OCI-LY3 (cell line): Measurements from ENCODE around the gene PPDPF.
"Not testable (repeated sequence)": the region's sequence is repeated elsewhere in the genome, so short reads cannot be mapped to it uniquely, and the experiment has no call there.

Source experiments
- H2AFZ ChIP-seq: fragments of 200-600, 300-600 bp; shearing (Covaris generic); 2 replicates; pipeline ENCODE4 v1.6.0; 2014; ENCODE audit warnings: antibody characterized with exemption, low read depth, low read length
- H3K27ac ChIP-seq: fragments of 200-600, 300-600 bp; sonication (generic); 2 replicates; pipeline ENCODE4 v1.5.1; 2014; ENCODE audit warnings: mild to moderate bottlenecking, low read length, moderate library complexity, mixed read lengths
- H3K27me3 ChIP-seq: fragments of 200-600, 300-600 bp; sonication (generic); 2 replicates; pipeline ENCODE4 v1.6.1; 2014; ENCODE audit warnings: low read depth, low read length, mixed read lengths
- H3K36me3 ChIP-seq: fragments of 200-600, 300-600 bp; sonication (generic); replicated peaks from 2 replicates; pipeline ENCODE3; 2014; ENCODE audit warnings: low read depth, low read length, mixed read lengths
- H3K4me1 ChIP-seq: fragments of 300-600, 200-600 bp; sonication (generic); 2 replicates; pipeline ENCODE4 v1.6.1; 2014; ENCODE audit warnings: low read length, mixed read lengths
- H3K4me2 ChIP-seq: fragments of 200-600, 300-600 bp; sonication (generic); 2 replicates; pipeline ENCODE4 v1.6.1; 2014; ENCODE audit warnings: low read length, mixed read lengths
- H3K4me3 ChIP-seq: fragments of 300-600, 200-600 bp; sonication (generic); 2 replicates; pipeline ENCODE4 v1.5.1; 2014; ENCODE audit warnings: antibody characterized with exemption, mild to moderate bottlenecking, low read length, moderate library complexity
- H3K79me2 ChIP-seq: fragments of 300-600, 200-600 bp; shearing (Covaris generic); 2 replicates; pipeline ENCODE4 v1.6.1; 2014; ENCODE audit warnings: mild to moderate bottlenecking, low read length, mixed read lengths
- H3K9ac ChIP-seq: fragments of 300-600, 200-600 bp; shearing (Covaris generic); 2 replicates; pipeline ENCODE4 v1.6.0; 2014; ENCODE audit warnings: mild to moderate bottlenecking, low read length, moderate library complexity
- H3K9me3 ChIP-seq: fragments of 200-600, 300-600 bp; shearing (Covaris generic); 2 replicates; pipeline ENCODE4 v1.6.1; 2014; ENCODE audit warnings: low read length, mixed read lengths; ENCODE audit not compliant: insufficient read depth
- H4K20me1 ChIP-seq: fragments of 200-600, 300-600 bp; sonication (generic); 2 replicates; pipeline ENCODE4 v1.6.1; 2016; ENCODE audit warnings: low read length, mixed read lengths; ENCODE audit not compliant: insufficient read depth
- CTCF ChIP-seq: fragments of 200-600, 300-600 bp; sonication (generic); IDR thresholded peaks from 2 replicates; pipeline ENCODE4 v1.5.1; 2014; ENCODE audit warnings: antibody characterized with exemption, low read length, low read depth
- EZH2phosphoT487 ChIP-seq: fragments of 200-600 bp; shearing (Covaris generic); IDR thresholded peaks from 2 replicates; pipeline ENCODE4 v1.6.1; 2018; ENCODE audit warnings: antibody characterized with exemption, mixed run types, low read depth

The PPDPF gene

GRCh38 chr20:63477061-63477616, 43.4 kb upstream of the PPDPF start:
- Histone ChIP-seq H3K9ac (no peak overlapping the region), H3K79me2 (no peaks in the 10 kb centered on the region), H3K27me3 (peaks cover 7% of the 10 kb centered on the region; the same call in 1 of the 2 replicates), H3K27ac (no peak overlapping the region), H3K4me1 (no peaks in the 10 kb centered on the region), H3K4me3 (no peak overlapping the region), H2AFZ (no peak overlapping the region), H3K9me3 (no peaks in the 10 kb centered on the region), H3K4me2 (no peak overlapping the region), H4K20me1 (no peaks in the 10 kb centered on the region), H3K36me3 (no peaks in the 10 kb centered on the region)
- TF ChIP-seq CTCF (no peak), EZH2phosphoT487 (no peak)

- Histone ChIP-seq H3K27me3 (peaks cover 7% of the 10 kb centered on the region; the same call in 1 of the 2 replicates), H3K4me2 (no peak overlapping the region)
Observed at GRCh38 chr20:63477944-63478343, 42.6 kb upstream of the PPDPF start.

GRCh38 chr20:63478346-63479302, 41.9 kb upstream of the PPDPF start:
- Histone ChIP-seq H3K4me1 (no peaks in the 10 kb centered on the region), H3K4me3 (no peak overlapping the region), H3K36me3 (no peaks in the 10 kb centered on the region), H3K27me3 (peaks cover 7% of the 10 kb centered on the region; the same call in 1 of the 2 replicates), H2AFZ (no peak overlapping the region), H3K9me3 (no peaks in the 10 kb centered on the region), H3K27ac (no peak overlapping the region), H3K9ac (no peak overlapping the region), H4K20me1 (no peaks in the 10 kb centered on the region), H3K79me2 (no peaks in the 10 kb centered on the region), H3K4me2 (no peak overlapping the region)
- TF ChIP-seq CTCF (no peak), EZH2phosphoT487 (no peak)

More at GRCh38 chr20:63477944-63478343, 42.6 kb upstream of the PPDPF start:
- Histone ChIP-seq H4K20me1 (no peaks in the 10 kb centered on the region), H3K36me3 (no peaks in the 10 kb centered on the region), H3K79me2 (no peaks in the 10 kb centered on the region), H3K4me3 (no peak overlapping the region), H3K4me1 (no peaks in the 10 kb centered on the region), H2AFZ (no peak overlapping the region), H3K9ac (no peak overlapping the region), H3K9me3 (no peaks in the 10 kb centered on the region), H3K27ac (no peak overlapping the region)
- TF ChIP-seq CTCF, result no peak
- TF ChIP-seq EZH2phosphoT487, result no peak

- H3K79me2 ChIP-seq, H3K27me3 ChIP-seq, H4K20me1 ChIP-seq, H3K4me1 ChIP-seq, H3K9me3 ChIP-seq, H3K4me2 ChIP-seq, H3K9ac ChIP-seq, H3K27ac ChIP-seq, H3K36me3 ChIP-seq, H2AFZ ChIP-seq, H3K4me3 ChIP-seq: not testable (repeated sequence)
Observed at GRCh38 chr20:63479695-63480419, 40.7 kb upstream of the PPDPF start.
